HG03457 (cell line): ENCODE data around the gene OR13C5.
"Not testable (repeated sequence)": the region's sequence is repeated elsewhere in the genome, so short reads cannot be mapped to it uniquely, and the experiment has no call there.

Experiments
- ATAC-seq: cut with Tn5 transposase; IDR thresholded peaks from one replicate; pipeline ENCODE4 v1.9.1; 2021; ENCODE audit warnings: moderate number of reproducible peaks; ENCODE audit not compliant: unreplicated experiment

The OR13C5 gene, protein sequence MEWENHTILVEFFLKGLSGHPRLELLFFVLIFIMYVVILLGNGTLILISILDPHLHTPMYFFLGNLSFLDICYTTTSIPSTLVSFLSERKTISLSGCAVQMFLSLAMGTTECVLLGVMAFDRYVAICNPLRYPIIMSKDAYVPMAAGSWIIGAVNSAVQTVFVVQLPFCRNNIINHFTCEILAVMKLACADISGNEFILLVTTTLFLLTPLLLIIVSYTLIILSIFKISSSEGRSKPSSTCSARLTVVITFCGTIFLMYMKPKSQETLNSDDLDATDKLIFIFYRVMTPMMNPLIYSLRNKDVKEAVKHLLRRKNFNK

DNA sequence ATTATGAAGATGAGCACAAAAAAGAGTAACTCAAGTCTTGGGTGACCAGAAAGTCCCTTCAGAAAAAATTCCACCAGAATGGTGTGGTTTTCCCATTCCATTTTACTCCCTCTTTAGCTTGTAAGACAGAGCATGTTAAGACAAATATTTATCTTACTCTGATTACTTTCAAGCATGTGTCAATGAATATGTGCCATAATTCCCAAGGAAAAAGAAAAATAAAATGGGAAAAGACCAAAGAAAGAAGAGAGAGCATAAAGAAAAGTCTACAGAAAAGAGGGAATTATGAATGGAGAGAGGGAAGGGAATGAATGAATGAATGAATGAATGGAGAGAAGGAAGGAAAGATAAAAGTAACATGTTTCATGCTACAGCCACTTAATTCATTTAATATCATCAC, at the start of gene OR13C5:
Gene OR13C5, minus strand, starts transcription at position 101 of the 400 bp plus-strand sequence. Its CDS starts 0 bp downstream, at position 101.
- ATAC-seq: not testable (repeated sequence)

DNA sequence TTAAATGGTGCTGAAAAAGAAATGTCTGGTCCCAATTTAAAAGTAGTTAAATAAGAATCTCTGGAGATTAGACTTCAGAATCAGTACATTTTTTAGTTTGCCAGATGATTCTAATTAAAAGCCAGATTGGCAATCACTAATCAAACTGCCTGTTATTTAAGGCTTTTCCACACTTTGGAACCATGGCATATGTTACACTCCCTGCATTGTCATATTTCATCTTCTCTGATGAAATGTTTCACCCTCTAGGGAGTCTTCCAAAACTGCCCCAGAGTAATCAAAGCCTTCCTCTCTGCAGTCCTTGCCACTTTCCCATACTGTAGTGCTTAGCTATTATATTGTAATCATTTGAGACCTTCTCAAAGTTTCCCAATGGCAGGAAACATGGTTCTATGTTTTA, 36.2 kb upstream of the OR13C5 start:
- no peak for ATAC-seq

DNA sequence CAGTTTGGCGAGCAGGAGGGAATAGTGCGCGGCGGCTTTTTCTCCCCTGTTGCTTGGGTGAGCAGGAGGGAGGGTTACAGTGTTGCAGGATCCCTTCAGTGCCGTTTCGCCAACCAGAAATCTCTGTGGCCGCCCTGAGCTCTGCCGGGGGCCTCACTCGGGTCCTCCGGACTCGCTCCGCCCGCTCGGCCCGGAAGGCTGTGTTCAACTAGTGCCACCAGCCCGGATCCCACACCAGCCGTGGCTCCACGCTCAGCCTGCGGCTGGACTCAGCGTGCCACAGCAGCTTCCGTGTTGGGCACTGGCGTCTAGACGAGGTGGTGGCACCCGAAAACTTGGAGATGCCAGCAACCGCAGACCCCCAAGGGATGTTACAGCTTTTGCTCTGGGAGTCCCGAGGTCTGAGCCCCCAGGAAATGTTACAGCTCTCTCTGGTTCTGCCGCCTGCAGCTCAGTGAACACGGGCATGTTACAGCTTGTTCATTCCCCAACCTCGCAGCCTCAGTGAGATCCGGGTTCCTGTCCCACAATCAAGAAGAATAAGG, 34.8 kb upstream of the OR13C5 start:
- no peak for ATAC-seq

GRCh38 chr9:104625964-104626363, 26.8 kb upstream of the OR13C5 start:
- ATAC-seq: not testable (repeated sequence)

GRCh38 chr9:104618104-104618503, 18.9 kb upstream of the OR13C5 start, which contains the start of gene OR13C9:
Gene OR13C9, minus strand, starts transcription at chr9:104618204. Its CDS starts 0 bp downstream, at chr9:104618204.
- no peak for ATAC-seq

DNA sequence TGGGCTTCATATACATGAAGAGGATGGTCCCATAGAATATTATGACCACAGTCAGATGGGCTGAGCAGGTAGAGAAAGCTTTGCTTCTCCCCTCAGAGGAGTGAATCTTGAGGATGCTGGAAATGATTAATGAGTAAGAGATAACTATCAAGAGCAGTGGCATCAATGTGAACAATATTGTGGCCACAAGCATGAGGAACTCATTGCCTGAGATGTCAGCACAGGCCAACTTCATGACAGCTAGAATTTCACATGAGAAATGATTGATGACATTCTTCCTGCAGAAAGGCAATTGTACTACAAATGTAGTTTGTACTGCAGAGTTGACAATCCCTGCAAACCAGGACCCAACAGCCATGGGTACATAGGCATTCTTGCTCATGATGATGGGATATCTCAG, 18.2 kb upstream of the OR13C5 start:
- ATAC-seq: no peak

DNA sequence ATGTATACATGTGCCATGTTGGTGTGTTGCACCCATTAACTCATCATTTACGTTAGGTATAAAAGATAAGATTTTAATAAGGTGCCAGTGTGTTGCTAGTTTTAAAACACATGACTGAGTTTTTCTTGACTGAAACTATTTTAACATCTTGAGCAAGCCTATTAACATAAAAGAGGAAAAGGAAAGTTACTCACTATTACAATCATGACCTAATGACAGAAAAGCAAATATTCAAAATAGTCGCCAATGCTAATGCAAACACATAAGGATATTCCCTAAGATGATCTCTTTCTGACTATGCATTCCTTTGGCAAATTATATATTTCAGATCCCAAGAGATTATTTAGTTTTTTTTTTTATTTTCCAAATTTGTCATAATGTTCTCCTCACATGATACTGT, 12.0 kb upstream of the OR13C5 start:
- ATAC-seq: no peak

- no peak for ATAC-seq
Observed at GRCh38 chr9:104608336-104608735, 9.1 kb upstream of the OR13C5 start.

DNA sequence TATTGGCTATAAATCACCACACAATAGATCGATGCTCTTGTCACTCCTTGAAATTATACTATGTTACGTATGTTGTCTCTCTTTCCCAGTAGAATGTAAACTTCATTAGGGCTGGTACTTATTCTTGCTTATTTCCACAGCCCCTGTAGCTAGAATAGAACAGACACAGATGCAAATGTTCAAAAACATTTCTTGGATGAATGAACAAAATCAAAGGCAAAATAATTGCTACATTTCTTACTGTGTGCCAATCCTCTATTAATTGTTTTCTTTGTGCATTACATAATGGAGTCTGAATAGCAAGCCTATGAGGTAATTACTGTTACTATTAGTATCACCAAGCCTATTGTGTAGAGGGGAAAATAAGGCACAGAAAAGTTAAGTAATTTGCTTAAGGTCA, 6.9 kb upstream of the OR13C5 start:
- no peak for ATAC-seq

GRCh38 chr9:104605527-104605926, 6.3 kb upstream of the OR13C5 start, which contains the start of gene OR13C2:
Gene OR13C2, minus strand, starts transcription at chr9:104605627. Its CDS starts 0 bp downstream, at chr9:104605627.
- ATAC-seq: not testable (repeated sequence)

- ATAC-seq: no peak
Observed at GRCh38 chr9:104604801-104605200, 5.6 kb upstream of the OR13C5 start.

DNA sequence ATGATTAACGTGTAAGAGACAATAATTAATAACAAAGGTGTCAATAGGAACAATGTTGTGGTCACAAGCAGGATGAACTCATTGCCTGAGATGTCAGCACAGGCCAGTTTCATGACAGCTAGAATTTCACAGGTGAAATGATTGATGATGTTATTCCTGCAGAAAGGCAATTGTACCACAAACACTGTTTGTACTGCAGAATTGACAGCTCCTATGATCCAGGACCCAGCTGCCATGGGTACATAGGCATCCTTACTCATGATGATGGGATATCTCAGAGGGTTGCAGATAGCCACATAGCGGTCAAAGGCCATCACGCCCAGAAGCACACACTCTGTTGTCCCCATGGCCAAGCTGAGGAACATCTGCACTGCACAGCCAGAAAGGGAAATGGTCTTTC, 464 bp downstream of the OR13C5 start:
- not testable (repeated sequence) for ATAC-seq

- ATAC-seq: no peak
Observed at GRCh38 chr9:104589626-104590025, 9.6 kb downstream of the OR13C5 start.

GRCh38 chr9:104586496-104587180, 12.6 kb downstream of the OR13C5 start:
- no peak for ATAC-seq

GRCh38 chr9:104580562-104580961, 18.7 kb downstream of the OR13C5 start:
- ATAC-seq: no peak

- ATAC-seq: no peak
Observed at GRCh38 chr9:104577263-104577662, 21.9 kb downstream of the OR13C5 start.

DNA sequence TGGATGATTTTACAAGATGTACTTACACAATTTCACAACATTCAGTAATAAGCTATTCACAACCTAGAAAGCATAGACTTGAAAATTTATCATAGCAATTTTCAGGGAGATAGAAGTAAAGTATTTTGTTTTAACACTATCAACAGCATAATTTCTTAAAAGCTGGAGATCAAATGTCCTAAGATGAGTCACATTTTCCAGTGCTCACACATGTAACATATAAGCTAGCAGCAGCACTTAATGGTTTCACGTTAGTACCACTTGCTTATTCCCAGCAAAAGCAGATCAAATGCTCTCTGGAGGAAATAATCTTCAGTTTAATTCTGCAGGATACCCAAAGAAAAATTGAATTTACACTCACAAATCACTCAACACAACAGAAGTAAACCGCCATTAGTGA, 23.8 kb downstream of the OR13C5 start:
- ATAC-seq: no peak

DNA sequence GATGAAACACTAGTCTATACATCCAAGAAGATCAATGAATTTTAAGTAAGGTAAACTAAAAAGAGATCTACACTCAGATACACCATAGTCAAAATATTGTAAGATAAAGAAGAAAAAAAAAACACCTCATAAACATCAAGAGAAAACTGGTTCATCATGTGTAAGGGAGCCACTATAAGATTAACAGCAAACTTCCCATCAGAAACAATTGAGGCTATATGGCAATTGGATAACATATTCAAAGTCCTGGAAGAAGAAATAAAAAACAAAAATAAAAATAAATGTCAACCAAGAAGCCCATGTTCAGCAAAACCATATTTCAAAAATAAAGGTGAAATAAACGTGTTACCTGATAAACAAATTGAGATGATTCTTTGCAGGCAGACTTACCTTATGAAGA, 26.6 kb downstream of the OR13C5 start:
- ATAC-seq: no peak

DNA sequence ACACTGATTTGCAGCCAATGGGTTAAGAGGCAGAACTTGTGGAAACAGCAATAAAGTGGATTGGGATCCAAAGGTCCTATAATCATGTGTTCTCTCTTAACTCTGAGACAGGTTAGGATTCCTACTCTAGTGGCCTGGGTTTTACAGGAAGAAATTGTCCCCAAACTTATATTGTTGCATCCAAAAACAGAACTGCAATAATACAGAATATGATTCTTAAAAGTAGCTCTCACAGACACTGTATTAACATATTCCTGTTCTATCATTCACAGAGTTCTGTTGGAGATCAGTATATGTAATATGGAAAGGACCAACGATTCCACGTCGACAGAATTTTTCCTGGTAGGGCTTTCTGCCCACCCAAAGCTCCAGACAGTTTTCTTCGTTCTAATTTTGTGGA, 30.3 kb downstream of the OR13C5 start, which contains the start of gene OR13C8:
Gene OR13C8, plus strand, starts transcription at position 301 of the 400 bp plus-strand sequence. Its CDS starts 0 bp downstream, at position 301.
- no peak for ATAC-seq

GRCh38 chr9:104564358-104564757, 34.9 kb downstream of the OR13C5 start:
- ATAC-seq: no peak

- no peak for ATAC-seq
Observed at GRCh38 chr9:104556830-104557634, 42.2 kb downstream of the OR13C5 start.
